ENCODE results near the gene TBC1D16. TPM values are rescaled to one million over a fixed set of nuclear protein-coding genes. Genes with fewer than 3 reads are reported as not detected.

Gene TBC1D16
- total RNA-seq, 1 experiment from 2014 or later: 96.1 TPM

DNA sequence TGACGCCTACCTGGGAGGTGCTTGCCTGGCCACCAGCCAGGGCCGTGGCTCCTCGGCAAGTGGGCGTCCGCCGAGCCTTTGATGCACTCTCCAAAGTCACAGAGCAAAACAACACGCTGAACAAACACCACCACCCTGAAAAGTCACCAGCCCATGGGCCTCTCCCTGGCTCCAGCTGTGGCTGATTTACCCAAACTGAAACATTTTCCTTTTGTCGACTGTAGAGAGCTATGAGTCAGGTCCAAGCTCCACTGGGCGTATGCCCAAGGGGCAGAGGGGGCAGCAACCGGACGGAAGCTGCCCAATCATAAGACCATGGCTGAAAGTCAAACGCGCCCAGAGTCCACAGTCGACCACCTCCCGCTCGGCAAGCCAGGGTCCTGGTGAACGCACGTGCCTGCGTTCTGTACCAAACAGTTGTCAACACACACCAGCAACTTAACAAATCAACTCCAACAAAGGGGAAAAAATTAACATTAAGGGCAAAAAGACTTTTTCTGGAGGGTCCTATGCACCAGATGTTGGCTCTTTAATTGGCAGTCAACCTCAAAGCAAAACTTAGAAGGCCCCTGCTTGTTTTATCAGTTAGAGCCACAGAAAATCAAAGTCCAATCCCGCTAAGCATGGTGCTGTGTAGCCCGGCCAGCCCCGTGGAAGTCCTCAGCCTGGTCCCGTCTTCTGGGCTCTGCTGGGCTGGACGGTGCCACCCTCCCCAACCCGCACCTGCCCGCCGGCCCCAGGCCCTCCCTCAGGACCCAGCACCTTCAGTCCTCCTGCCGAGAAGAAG, 47.3 kb downstream of the TBC1D16 start:
- Mint-ChIP-seq H3K27me3 (ENCODE audit: low read depth) (no peaks in the 10 kb centered on the region), H3K9me3 (no peaks in the 10 kb centered on the region), H3K4me3 (no peak overlapping the region), H3K4me1 (peaks cover 53% of the 10 kb centered on the region), H3K27ac (peak overlapping the region; percentile 38; the same call in 1 of the 2 replicates), H3K36me3 (no peaks in the 10 kb centered on the region)
- ATAC-seq (no peak), DNase-seq (ENCODE audit: low spot score) (no peak)
- ChIA-PET POLR2A (no interaction called here), CTCF (interaction anchor here (1.0 to 2.4 kb wide), 4 partner anchors 13 to 247 kb away, joined by 3 to 10 read pairs (median 8); no protein-coding TSS in a partner anchor)
- TF ChIP-seq TCF7 (CRISPR knock-in tag; IDR thresholded peaks at IDR 0.05; ENCODE audit: low read depth) (no peak), GABPB1 (CRISPR knock-in tag; IDR thresholded peaks at IDR 0.05) (peak; percentile 93)

DNA sequence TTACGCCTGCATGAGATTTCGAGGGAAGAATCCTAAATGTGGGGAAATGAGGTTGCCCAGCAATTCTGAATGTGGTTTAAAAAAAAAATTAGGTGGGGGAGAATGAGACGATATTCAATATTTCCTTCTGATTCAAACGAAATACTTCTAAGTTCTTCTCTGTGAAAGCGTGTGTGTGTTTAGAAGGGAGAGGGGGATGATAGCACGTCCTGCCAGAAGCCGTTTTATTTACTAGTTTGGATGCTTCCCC, 47.8 kb downstream of the TBC1D16 start:
- H3K36me3 Mint-ChIP-seq: no peaks in the 10 kb centered on the region
- ATAC-seq (no peak), DNase-seq (ENCODE audit: low spot score) (no peak)
- ChIA-PET CTCF (interaction anchor here (1.0 to 2.2 kb wide), 4 partner anchors 13 to 246 kb away, joined by 3 to 10 read pairs (median 8); no protein-coding TSS in a partner anchor), POLR2A (interaction anchor here (0.6 kb wide), 1 partner anchor 749 kb away, joined by 5 read pairs; no protein-coding TSS in a partner anchor)
- no peak overlapping the region for H3K4me3 Mint-ChIP-seq
- TF ChIP-seq SMAD3 (CRISPR knock-in tag; IDR thresholded peaks at IDR 0.05; ENCODE audit: borderline replicate concordance) (no peak), CREB1 (CRISPR knock-in tag; IDR thresholded peaks at IDR 0.05) (no peak), KAT7 (CRISPR knock-in tag; IDR thresholded peaks at IDR 0.05; ENCODE audit: borderline replicate concordance) (no peak), ZNF396 (CRISPR knock-in tag; IDR thresholded peaks at IDR 0.05; ENCODE audit: borderline replicate concordance) (no peak), IRF2 (CRISPR knock-in tag; IDR thresholded peaks at IDR 0.05; ENCODE audit: borderline replicate concordance, low read depth) (no peak), ELF4 (CRISPR knock-in tag; IDR thresholded peaks at IDR 0.05; ENCODE audit: low read depth) (no peak), ZNF232 (CRISPR knock-in tag; IDR thresholded peaks at IDR 0.05) (no peak), TEAD4 (CRISPR knock-in tag; IDR thresholded peaks at IDR 0.05) (no peak)
- TF ChIP-seq, protein P1, sequence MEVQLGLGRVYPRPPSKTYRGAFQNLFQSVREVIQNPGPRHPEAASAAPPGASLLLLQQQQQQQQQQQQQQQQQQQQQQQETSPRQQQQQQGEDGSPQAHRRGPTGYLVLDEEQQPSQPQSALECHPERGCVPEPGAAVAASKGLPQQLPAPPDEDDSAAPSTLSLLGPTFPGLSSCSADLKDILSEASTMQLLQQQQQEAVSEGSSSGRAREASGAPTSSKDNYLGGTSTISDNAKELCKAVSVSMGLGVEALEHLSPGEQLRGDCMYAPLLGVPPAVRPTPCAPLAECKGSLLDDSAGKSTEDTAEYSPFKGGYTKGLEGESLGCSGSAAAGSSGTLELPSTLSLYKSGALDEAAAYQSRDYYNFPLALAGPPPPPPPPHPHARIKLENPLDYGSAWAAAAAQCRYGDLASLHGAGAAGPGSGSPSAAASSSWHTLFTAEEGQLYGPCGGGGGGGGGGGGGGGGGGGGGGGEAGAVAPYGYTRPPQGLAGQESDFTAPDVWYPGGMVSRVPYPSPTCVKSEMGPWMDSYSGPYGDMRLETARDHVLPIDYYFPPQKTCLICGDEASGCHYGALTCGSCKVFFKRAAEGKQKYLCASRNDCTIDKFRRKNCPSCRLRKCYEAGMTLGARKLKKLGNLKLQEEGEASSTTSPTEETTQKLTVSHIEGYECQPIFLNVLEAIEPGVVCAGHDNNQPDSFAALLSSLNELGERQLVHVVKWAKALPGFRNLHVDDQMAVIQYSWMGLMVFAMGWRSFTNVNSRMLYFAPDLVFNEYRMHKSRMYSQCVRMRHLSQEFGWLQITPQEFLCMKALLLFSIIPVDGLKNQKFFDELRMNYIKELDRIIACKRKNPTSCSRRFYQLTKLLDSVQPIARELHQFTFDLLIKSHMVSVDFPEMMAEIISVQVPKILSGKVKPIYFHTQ (CRISPR knock-in tag; IDR thresholded peaks at IDR 0.05): no peak
- H3K4me1 Mint-ChIP-seq: peaks cover 48% of the 10 kb centered on the region
- H3K9me3 Mint-ChIP-seq: no peaks in the 10 kb centered on the region
- no peaks in the 10 kb centered on the region for H3K27me3 Mint-ChIP-seq (ENCODE audit: low read depth)
- peak overlapping the region; percentile 38; the same call in 1 of the 2 replicates for H3K27ac Mint-ChIP-seq

DNA sequence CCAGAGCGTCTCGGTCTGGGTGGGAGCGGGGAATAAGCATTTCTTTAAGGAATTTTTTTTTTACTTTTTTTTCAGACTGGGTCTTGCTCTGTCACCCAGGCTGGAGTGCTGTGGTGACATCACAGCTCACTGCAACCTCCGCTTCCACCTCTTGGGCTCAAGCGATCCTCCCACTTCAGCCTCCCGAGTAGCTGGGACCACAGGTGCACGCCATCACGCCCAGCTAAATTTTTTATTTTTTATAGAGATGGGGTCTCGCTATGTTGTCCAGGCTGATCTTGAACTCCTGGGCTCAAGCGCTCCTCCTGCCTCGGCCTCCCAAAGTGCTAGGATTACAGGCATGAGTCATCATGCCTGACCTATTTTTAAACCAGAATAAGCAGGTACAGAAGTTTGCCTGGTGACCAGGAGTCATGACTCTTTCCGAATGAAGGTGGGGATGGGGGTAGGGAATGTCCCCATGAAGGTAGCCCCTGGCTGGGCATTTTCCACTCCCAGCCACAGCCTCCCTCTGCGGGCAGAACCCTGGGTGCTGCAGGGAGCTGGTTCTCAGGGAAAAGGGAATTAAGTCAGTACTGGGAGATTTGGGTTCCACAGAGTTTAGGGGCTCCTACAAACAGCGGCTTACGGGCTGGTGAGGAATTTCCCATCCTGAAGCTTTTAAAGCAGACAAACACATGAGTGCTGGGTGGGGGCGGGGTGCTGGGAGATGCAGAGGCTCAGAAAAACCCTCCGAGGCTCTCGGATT, 48.3 kb downstream of the TBC1D16 start:
- Mint-ChIP-seq H3K36me3 (no peaks in the 10 kb centered on the region), H3K4me3 (no peak overlapping the region), H3K4me1 (peaks cover 43% of the 10 kb centered on the region), H3K27ac (no peak overlapping the region; the same call in 1 of the 2 replicates), H3K9me3 (no peaks in the 10 kb centered on the region), H3K27me3 (ENCODE audit: low read depth) (no peaks in the 10 kb centered on the region)
- POLR2A ChIA-PET: interaction anchor here (0.6 kb wide), 2 partner anchors 123 to 748 kb away, joined by 3 to 5 read pairs; no protein-coding TSS in a partner anchor
- no peak for ATAC-seq
- CTCF ChIA-PET: interaction anchor here (1.0 to 2.2 kb wide), 4 partner anchors 12 to 246 kb away, joined by 3 to 10 read pairs (median 8); no protein-coding TSS in a partner anchor
- no peak for DNase-seq (ENCODE audit: low spot score)
- TF ChIP-seq, protein P2, sequence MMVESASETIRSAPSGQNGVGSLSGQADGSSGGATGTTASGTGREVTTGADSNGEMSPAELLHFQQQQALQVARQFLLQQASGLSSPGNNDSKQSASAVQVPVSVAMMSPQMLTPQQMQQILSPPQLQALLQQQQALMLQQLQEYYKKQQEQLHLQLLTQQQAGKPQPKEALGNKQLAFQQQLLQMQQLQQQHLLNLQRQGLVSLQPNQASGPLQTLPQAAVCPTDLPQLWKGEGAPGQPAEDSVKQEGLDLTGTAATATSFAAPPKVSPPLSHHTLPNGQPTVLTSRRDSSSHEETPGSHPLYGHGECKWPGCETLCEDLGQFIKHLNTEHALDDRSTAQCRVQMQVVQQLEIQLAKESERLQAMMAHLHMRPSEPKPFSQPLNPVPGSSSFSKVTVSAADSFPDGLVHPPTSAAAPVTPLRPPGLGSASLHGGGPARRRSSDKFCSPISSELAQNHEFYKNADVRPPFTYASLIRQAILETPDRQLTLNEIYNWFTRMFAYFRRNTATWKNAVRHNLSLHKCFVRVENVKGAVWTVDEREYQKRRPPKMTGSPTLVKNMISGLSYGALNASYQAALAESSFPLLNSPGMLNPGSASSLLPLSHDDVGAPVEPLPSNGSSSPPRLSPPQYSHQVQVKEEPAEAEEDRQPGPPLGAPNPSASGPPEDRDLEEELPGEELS (CRISPR knock-in tag; IDR thresholded peaks at IDR 0.05): no peak
- TF ChIP-seq ZNF232 (CRISPR knock-in tag; IDR thresholded peaks at IDR 0.05): no peak
- TF ChIP-seq, protein P3, sequence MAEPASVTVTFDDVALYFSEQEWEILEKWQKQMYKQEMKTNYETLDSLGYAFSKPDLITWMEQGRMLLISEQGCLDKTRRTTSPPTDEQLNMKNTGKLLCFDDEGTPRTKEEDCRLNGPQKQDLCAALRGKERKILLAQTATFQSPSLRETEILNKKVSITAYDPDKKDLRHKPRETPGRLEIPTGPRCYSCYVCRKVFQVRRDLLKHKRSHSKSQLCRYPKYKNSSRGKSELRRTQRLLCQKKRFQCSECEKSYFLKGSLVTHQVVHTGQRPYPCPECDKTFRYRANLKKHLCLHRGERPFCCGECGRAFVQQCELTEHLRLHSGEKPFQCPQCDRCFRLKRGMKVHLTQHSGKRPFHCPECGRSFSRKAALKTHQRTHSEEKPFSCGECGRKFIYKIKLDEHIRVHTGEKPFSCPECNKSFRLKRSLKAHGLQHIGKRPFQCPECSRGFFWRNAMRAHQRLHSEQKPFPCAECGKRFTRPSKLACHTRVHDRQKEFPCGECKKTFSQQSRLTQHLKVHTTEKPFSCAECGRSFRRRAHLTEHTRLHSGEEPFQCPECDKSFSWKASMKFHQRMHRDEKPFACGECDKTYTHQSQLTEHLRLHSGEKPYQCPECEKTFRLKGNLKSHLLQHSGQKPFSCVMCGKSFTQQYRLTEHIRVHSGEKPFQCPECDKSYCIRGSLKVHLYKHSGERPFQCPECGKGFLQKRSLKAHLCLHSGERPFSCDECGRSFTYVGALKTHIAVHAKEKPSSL (CRISPR knock-in tag; conservative IDR thresholded peaks at IDR 0.05): no peak
- TF ChIP-seq, protein P4, sequence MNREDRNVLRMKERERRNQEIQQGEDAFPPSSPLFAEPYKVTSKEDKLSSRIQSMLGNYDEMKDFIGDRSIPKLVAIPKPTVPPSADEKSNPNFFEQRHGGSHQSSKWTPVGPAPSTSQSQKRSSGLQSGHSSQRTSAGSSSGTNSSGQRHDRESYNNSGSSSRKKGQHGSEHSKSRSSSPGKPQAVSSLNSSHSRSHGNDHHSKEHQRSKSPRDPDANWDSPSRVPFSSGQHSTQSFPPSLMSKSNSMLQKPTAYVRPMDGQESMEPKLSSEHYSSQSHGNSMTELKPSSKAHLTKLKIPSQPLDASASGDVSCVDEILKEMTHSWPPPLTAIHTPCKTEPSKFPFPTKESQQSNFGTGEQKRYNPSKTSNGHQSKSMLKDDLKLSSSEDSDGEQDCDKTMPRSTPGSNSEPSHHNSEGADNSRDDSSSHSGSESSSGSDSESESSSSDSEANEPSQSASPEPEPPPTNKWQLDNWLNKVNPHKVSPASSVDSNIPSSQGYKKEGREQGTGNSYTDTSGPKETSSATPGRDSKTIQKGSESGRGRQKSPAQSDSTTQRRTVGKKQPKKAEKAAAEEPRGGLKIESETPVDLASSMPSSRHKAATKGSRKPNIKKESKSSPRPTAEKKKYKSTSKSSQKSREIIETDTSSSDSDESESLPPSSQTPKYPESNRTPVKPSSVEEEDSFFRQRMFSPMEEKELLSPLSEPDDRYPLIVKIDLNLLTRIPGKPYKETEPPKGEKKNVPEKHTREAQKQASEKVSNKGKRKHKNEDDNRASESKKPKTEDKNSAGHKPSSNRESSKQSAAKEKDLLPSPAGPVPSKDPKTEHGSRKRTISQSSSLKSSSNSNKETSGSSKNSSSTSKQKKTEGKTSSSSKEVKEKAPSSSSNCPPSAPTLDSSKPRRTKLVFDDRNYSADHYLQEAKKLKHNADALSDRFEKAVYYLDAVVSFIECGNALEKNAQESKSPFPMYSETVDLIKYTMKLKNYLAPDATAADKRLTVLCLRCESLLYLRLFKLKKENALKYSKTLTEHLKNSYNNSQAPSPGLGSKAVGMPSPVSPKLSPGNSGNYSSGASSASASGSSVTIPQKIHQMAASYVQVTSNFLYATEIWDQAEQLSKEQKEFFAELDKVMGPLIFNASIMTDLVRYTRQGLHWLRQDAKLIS (CRISPR knock-in tag; IDR thresholded peaks at IDR 0.05; ENCODE audit: borderline replicate concordance): no peak
- TF ChIP-seq, protein P5, sequence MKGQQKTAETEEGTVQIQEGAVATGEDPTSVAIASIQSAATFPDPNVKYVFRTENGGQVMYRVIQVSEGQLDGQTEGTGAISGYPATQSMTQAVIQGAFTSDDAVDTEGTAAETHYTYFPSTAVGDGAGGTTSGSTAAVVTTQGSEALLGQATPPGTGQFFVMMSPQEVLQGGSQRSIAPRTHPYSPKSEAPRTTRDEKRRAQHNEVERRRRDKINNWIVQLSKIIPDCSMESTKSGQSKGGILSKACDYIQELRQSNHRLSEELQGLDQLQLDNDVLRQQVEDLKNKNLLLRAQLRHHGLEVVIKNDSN (CRISPR knock-in tag; IDR thresholded peaks at IDR 0.05): no peak
- no peak for TF ChIP-seq ZNF396 (CRISPR knock-in tag; IDR thresholded peaks at IDR 0.05; ENCODE audit: borderline replicate concordance)
- TF ChIP-seq NFATC4 (CRISPR knock-in tag; IDR thresholded peaks at IDR 0.05): no peak
- no peak for TF ChIP-seq ZNF121 (CRISPR knock-in tag; IDR thresholded peaks at IDR 0.05)
- no peak for TF ChIP-seq ZNF138 (CRISPR knock-in tag; conservative IDR thresholded peaks at IDR 0.05)
